Smooth muscle cell (in vitro differentiated cells): ENCODE measurements around the gene TMEM86B. TPM values are rescaled to one million over a fixed set of nuclear protein-coding genes. Genes with fewer than 3 reads are reported as not detected.

Experiments used
- DNase-seq: peaks from one replicate; lab custom pipeline; 2025; ENCODE audit not compliant: unreplicated experiment; lab: John Stamatoyannopoulos, UW
- H2AFZ ChIP-seq: fragments of 200-600 bp; sonication (generic); 2 replicates; pipeline ENCODE4 v1.6.0; 2016; ENCODE audit warnings: antibody characterized with exemption, low read depth, mild to moderate bottlenecking
- H3F3A ChIP-seq: fragments of 200-600 bp; sonication (generic); 2 replicates; pipeline ENCODE4 v1.6.0; 2017; ENCODE audit warnings: antibody characterized with exemption, low read depth
- H3K27ac ChIP-seq: fragments of 200-600 bp; sonication (generic); 2 replicates; pipeline ENCODE4 v1.5.1; 2016; ENCODE audit warnings: low read depth, mild to moderate bottlenecking
- H3K27me3 ChIP-seq: fragments of 200-600 bp; sonication (generic); 2 replicates; pipeline ENCODE4 v1.6.1; 2016; ENCODE audit warnings: low read depth, mild to moderate bottlenecking
- H3K36me3 ChIP-seq: fragments of 200-600 bp; sonication (generic); 2 replicates; pipeline ENCODE4 v1.5.1; 2016; ENCODE audit warnings: low read depth
- H3K4me1 ChIP-seq: fragments of 200-600 bp; sonication (generic); 2 replicates; pipeline ENCODE4 v1.5.1; 2016; ENCODE audit warnings: low read depth
- H3K4me2 ChIP-seq: fragments of 200-600 bp; sonication (generic); 2 replicates; pipeline ENCODE4 v1.6.0; 2016; ENCODE audit warnings: mild to moderate bottlenecking
- H3K4me3 ChIP-seq: fragments of 200-600 bp; sonication (generic); 2 replicates; pipeline ENCODE4 v1.5.1; 2016; ENCODE audit warnings: mild to moderate bottlenecking
- H3K79me2 ChIP-seq: fragments of 200-600 bp; sonication (generic); 2 replicates; pipeline ENCODE4 v1.6.0; 2016; ENCODE audit warnings: low read depth, mild to moderate bottlenecking
- H3K9ac ChIP-seq: fragments of 200-600 bp; sonication (generic); 2 replicates; pipeline ENCODE4 v1.6.0; 2016; ENCODE audit warnings: low read depth
- H3K9me3 ChIP-seq: fragments of 200-600 bp; sonication (generic); replicated peaks from 2 replicates; pipeline ENCODE4 v1.5.1; 2016; ENCODE audit warnings: low read depth
- H4K20me1 ChIP-seq: fragments of 200-600 bp; sonication (generic); 2 replicates; pipeline ENCODE4 v1.6.0; 2016; ENCODE audit warnings: low read depth
- WGBS: methylation state at CpG from one replicate; pipeline ENCODE4 v1.1.7; 2016; ENCODE audit warnings: low lambda C conversion rate; 5-methylcytosine and 5-hydroxymethylcytosine counted together
- polyA plus RNA-seq: library from polyadenylated mRNA; unstranded; fragments of >200 nt; fragmentation: Nextera tagmentation; extraction: Ambion mirVana; gene quantifications from 2 replicates; pipeline ENCODE4 v1.2.1, GENCODE V29; 2016
- total RNA-seq: library from RNA; depleted of rRNA; stranded (reverse); fragments of >200 nt; gene quantifications from 2 replicates; pipeline ENCODE4 v1.2.3, GENCODE V29; 2014
- TF ChIP-seq, protein P1 (sequence below): fragments of 200-600 bp; sonication (generic); IDR thresholded peaks from 2 replicates; pipeline ENCODE4 v1.5.1; 2017; ENCODE audit warnings: borderline replicate concordance, mild to moderate bottlenecking, antibody characterized with exemption; ENCODE audit not compliant: insufficient read depth, poor library complexity, severe bottlenecking

The TMEM86B gene
- total and polyA plus RNA-seq, 2 experiments from 2014 or later: 2.1 to 2.6 TPM

DNA sequence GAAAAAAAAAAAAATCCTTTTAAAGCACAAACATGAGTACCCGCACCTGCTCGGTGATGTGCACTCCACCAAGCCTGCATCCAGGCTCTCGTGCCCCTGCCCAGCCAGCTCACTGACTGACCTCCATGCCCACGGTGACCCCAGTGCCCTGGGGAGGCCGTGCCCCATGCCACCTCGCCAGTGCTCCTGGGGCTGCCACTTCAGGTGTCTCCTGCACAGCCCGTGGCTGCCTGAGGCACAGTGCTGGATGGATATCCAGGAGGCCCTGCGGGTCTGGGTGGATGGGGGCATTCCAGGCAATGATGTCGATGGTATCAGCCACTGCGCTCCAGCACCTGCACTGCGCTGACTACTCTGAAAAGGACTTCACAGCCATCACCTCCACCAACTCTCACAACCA lies 21.3 kb upstream of the TMEM86B start:
- Histone ChIP-seq H3K79me2 (peaks cover 82% of the 10 kb centered on the region), H3F3A (no peaks in the 10 kb centered on the region), H3K36me3 (no peaks in the 10 kb centered on the region), H3K9me3 (no peaks in the 10 kb centered on the region), H3K9ac (no peak overlapping the region), H3K27me3 (no peaks in the 10 kb centered on the region), H3K27ac (no peak overlapping the region), H3K4me1 (no peaks in the 10 kb centered on the region), H2AFZ (no peak overlapping the region), H3K4me2 (no peak overlapping the region), H3K4me3 (no peak overlapping the region), H4K20me1 (peaks cover 93% of the 10 kb centered on the region)
- 95% methylated on average over 11 of the region's 11 CpGs for WGBS
- TF ChIP-seq, protein P1, sequence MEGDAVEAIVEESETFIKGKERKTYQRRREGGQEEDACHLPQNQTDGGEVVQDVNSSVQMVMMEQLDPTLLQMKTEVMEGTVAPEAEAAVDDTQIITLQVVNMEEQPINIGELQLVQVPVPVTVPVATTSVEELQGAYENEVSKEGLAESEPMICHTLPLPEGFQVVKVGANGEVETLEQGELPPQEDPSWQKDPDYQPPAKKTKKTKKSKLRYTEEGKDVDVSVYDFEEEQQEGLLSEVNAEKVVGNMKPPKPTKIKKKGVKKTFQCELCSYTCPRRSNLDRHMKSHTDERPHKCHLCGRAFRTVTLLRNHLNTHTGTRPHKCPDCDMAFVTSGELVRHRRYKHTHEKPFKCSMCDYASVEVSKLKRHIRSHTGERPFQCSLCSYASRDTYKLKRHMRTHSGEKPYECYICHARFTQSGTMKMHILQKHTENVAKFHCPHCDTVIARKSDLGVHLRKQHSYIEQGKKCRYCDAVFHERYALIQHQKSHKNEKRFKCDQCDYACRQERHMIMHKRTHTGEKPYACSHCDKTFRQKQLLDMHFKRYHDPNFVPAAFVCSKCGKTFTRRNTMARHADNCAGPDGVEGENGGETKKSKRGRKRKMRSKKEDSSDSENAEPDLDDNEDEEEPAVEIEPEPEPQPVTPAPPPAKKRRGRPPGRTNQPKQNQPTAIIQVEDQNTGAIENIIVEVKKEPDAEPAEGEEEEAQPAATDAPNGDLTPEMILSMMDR: no peak
- DNase-seq: no peak

DNA sequence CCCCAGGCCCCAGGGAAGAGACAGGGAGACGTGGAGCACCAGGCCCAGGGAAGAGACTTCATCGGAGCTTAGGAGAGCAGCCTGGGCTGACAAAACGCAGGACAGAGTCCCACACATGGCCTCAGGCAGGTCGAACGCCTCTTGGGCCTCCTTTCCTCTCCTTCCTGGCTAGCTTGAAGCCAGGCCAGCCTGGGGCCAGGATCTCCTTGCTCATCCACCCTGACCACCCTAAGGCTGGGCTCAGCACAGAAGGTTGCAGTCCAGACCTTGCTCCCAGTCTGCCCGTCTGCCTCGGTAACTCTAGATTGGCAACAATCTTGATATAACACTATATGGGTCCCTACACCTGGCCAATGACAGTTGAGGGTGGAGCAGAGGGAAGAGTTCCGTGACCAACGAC lies 20.1 kb upstream of the TMEM86B start:
- Histone ChIP-seq H2AFZ (no peak overlapping the region), H3K9ac (no peak overlapping the region), H3K4me1 (no peaks in the 10 kb centered on the region), H3K27ac (no peak overlapping the region), H3K79me2 (peaks cover 71% of the 10 kb centered on the region), H3K4me3 (no peak overlapping the region), H3F3A (no peaks in the 10 kb centered on the region), H4K20me1 (peaks cover 87% of the 10 kb centered on the region), H3K9me3 (no peaks in the 10 kb centered on the region), H3K36me3 (no peaks in the 10 kb centered on the region), H3K27me3 (no peaks in the 10 kb centered on the region), H3K4me2 (no peak overlapping the region)
- 86% methylated on average over 9 of the region's 9 CpGs for WGBS
- TF ChIP-seq, protein P1: no peak
- no peak for DNase-seq

DNA sequence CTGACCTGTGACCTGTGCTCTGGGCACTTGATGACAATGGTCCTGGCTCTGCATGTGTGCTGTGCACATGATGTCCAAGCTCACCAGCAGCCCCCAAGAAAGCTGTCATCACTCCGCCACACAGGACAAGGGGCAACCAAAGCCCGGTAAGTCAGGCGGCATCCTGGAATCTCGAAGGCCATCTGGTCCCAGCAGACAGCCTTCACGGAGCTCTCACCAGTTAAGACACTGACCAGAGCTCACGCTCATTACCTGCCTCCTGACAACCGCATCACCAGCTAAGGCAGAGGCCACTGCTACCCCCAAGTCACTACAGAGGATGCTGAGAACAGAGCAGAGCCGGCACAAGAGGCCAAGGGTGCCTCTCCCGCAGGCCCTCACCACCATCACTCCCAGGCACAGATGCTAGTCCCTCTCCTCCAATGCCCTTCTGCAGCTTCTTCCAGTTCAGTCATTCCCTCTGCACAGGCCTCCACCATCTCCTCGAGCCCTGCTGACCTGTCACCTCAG lies 19.7 kb upstream of the TMEM86B start:
- Histone ChIP-seq H3K9ac (no peak overlapping the region), H3K79me2 (peaks cover 66% of the 10 kb centered on the region), H3K4me1 (no peaks in the 10 kb centered on the region), H3F3A (no peaks in the 10 kb centered on the region), H3K27ac (peak overlapping the region; percentile 31), H3K36me3 (no peaks in the 10 kb centered on the region), H3K9me3 (no peaks in the 10 kb centered on the region), H3K27me3 (no peaks in the 10 kb centered on the region), H2AFZ (no peak overlapping the region), H3K4me3 (no peak overlapping the region), H4K20me1 (peaks cover 86% of the 10 kb centered on the region), H3K4me2 (no peak overlapping the region)
- TF ChIP-seq, protein P1: no peak
- DNase-seq: no peak
- WGBS: 85% methylated on average over 10 of the region's 10 CpGs

DNA sequence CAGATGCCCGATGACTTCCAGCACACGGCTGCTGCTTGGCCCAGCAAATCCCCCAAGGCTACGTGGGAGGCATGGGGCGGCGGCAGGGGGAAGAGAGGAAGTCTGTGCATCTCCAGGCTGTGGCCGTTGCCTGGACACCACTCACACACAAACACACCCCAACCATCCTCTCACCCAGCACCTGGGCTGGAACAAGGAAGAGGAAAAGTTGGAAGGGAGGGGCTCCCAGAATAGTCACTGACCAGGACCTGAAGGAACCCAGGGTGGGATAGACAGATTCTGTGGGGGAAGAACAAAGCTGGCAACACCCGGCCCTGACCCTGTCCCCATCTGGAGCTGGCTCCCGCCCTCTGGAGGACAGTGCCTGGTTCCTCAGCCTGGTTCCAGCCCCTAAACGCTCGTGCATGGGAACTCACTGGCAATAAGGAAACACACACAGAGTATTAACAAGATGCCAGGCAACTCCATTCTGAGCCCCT lies 19.1 kb upstream of the TMEM86B start:
- Histone ChIP-seq H3K9ac (no peak overlapping the region), H3K27ac (peak overlapping the region; percentile 31), H3K79me2 (peaks cover 60% of the 10 kb centered on the region), H2AFZ (no peak overlapping the region), H3K27me3 (no peaks in the 10 kb centered on the region), H3K36me3 (no peaks in the 10 kb centered on the region), H3K4me2 (no peak overlapping the region), H3K9me3 (no peaks in the 10 kb centered on the region), H3K4me1 (no peaks in the 10 kb centered on the region), H3F3A (no peaks in the 10 kb centered on the region), H3K4me3 (no peak overlapping the region), H4K20me1 (peaks cover 84% of the 10 kb centered on the region)
- DNase-seq: no peak
- WGBS: 64% methylated on average over 10 of the region's 10 CpGs
- TF ChIP-seq, protein P1: no peak
